HG02840 (cell line): ENCODE measurements around the gene SAP30BP.

ENCODE experiments used
- ATAC-seq: cut with Tn5 transposase; IDR thresholded peaks from one replicate; pipeline ENCODE4 v1.9.1; 2021; ENCODE audit warnings: mild to moderate bottlenecking, moderate library complexity, moderate number of reproducible peaks; ENCODE audit not compliant: unreplicated experiment, low FRiP score

Gene SAP30BP

DNA sequence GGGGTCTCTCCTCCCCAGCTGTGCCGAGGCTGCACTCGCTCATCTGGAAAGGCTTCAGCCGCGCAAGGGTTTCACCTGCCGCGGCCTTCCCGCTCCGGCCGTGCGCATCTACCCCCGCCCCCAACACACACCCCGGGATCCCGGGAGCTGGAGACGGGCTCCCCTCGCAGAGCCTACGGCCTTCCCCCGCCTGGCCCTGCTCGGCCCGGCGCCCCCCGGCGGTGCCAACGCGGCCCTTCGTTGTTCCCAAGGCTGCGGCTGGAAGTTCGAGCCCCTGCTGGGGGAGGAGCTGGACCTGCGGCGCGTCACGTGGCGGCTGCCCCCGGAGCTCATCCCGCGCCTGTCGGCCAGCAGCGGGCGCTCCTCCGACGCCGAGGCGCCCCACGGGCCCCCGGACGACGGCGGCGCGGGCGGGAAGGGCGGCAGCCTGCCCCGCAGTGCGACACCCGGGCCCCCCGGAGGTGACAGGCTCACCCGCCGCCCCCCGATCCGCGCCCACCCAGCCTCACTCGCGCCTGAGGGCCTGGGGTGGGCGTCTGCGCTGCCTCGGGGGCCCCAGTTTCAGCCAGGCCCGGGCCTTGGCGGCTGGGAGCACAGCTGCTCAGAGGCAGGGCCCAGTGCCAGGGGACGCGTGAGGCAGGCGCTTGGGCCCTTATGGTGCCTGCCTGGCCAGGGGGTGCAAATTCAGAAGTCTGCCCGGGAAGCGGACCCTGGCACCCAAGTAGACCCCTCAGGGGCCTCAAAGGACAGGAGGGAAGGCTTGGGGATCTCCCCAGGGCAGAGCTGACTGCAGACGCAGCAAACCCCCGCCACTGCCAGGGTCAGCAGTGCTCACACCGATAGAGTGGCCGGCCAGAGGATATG is 86.6 kb downstream of the SAP30BP start:
- no peak for ATAC-seq

- no peak for ATAC-seq
Observed at GRCh38 chr17:75754378-75755204, 87.5 kb downstream of the SAP30BP start.

DNA sequence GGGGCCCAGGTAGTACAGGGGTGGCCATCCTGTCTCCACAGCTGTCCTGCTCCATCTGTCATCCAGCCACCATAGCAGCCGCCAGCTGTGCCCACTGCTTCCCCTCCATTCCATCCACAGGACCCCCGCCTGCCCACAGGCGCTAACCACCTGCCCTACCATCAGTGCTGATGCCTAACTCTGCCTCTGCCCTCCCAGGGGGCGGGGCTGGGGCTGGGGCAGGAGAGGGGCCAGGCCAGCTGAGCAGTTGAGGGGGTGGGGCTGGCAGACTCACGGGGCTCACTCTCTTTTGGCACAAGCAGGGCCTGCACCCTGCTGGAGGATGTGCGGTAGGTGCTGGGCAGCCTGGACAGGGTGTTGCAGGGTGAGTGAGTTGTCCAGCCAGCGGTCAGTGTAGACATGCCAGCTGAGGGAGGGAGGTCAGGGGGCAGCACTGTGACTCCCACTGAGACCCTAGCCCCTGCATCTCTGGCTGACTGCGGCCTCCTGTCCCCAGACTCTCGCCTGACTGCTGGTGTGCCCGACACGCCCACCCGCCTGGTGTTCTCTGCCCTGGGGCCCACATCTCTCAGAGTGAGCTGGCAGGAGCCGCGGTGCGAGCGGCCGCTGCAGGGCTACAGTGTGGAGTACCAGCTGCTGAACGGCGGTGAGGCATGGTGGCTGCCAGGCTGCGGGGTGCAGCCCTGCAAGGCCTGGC is 88.2 kb downstream of the SAP30BP start:
- ATAC-seq, result no peak

DNA sequence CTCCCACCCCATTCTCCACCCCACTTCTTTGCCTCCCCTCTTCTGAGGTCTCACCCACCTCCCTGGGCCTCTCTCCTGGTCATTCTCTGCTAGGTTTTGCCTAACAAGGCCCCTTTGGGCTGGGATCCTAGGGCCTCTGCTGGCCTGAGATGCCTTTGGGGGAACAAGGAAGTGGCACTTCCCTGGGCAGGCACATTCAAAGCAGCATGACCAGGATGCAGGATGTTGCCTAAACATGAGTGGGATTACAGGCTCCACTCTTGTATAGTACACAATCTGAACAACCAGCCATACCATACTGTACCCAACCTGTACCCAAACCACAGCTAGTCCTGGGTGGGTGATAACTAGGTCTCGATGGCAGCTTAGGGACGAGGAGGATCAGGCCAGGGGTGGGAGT is 88.9 kb downstream of the SAP30BP start:
- no peak for ATAC-seq

- no peak for ATAC-seq
Observed at GRCh38 chr17:75756451-75757085, 89.4 kb downstream of the SAP30BP start.

DNA sequence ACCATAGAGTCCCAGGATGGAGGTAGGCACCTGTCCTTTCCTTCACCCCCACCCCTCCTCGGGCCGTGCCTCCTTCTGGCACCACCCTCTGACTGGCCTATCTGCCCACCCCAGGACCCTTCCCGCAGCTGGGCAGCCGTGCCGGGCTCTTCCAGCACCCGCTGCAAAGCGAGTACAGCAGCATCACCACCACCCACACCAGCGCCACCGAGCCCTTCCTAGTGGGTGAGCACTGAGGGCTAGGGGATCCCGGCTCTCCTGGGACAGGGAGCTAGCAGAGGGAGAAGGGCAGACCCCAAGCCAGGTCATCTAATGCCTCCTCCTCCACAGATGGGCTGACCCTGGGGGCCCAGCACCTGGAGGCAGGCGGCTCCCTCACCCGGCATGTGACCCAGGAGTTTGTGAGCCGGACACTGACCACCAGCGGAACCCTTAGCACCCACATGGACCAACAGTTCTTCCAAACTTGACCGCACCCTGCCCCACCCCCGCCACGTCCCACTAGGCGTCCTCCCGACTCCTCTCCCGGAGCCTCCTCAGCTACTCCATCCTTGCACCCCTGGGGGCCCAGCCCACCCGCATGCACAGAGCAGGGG is 90.0 kb downstream of the SAP30BP start:
- no peak for ATAC-seq
